Kidney epithelial cell (primary cell): ENCODE results near the gene RPS6KA4. TPM values are rescaled to one million over a fixed set of nuclear protein-coding genes. Genes with fewer than 3 reads are reported as not detected.

Experiments used
- DNase-seq: peaks from one replicate; pipeline ENCODE4 v3.0.0-alpha.2; 2010; ENCODE audit warnings: low read depth
- H3K27me3 ChIP-seq: 2 replicates; pipeline ENCODE4 v1.6.0; 2011; ENCODE audit warnings: low read length; ENCODE audit not compliant: control insufficient read depth, insufficient read depth
- H3K36me3 ChIP-seq: 2 replicates; pipeline ENCODE4 v1.5.1; 2011; ENCODE audit warnings: low read length; ENCODE audit not compliant: control insufficient read depth, insufficient read depth
- H3K4me3 ChIP-seq: 2 replicates; pipeline ENCODE4 v1.5.1; 2011; ENCODE audit warnings: low read depth, mild to moderate bottlenecking, control low read depth, low read length
- total RNA-seq: library from RNA; depleted of rRNA; stranded (reverse); fragments of >200 nt; gene quantifications from 2 replicates; pipeline ENCODE4 v1.2.3, GENCODE V29; 2015
- TF ChIP-seq, protein P1 (sequence below): IDR thresholded peaks from 2 replicates; pipeline ENCODE4 v1.5.1; 2011; ENCODE audit warnings: mild to moderate bottlenecking, moderate library complexity, low read length, control low read depth, inconsistent platforms; ENCODE audit not compliant: insufficient read depth, poor library complexity, severe bottlenecking

RPS6KA4 gene
- total RNA-seq, 1 donor from 2014 or later, result 43.0 TPM

GRCh38 chr11:64356498-64357411 is 2.2 kb upstream of the RPS6KA4 start:
- no peak overlapping the region for H3K4me3 ChIP-seq

DNA sequence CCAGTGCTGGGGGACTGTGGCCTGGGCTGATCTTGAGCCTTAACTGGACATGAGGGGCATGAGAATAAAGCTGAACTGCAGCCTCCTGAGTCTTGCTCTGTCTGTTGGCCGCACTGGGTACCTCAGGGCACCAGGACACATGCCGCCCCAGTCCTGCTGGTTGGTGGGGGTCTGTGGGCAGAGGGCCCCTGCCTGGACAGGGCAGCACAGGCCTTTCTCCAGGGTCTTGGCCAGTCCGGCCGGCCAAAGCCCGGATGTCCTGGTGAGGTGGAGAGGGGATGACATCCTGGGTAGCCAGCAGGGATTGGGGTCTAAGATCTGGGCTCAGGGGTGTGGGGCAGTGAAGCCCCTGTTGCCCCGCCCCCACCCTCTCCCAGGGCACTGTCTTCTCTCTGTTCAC is 1.5 kb upstream of the RPS6KA4 start:
- Histone ChIP-seq H3K4me3 (no peak overlapping the region), H3K27me3 (no peaks in the 10 kb centered on the region), H3K36me3 (no peaks in the 10 kb centered on the region)
- no peak for DNase-seq
- TF ChIP-seq, protein P1, sequence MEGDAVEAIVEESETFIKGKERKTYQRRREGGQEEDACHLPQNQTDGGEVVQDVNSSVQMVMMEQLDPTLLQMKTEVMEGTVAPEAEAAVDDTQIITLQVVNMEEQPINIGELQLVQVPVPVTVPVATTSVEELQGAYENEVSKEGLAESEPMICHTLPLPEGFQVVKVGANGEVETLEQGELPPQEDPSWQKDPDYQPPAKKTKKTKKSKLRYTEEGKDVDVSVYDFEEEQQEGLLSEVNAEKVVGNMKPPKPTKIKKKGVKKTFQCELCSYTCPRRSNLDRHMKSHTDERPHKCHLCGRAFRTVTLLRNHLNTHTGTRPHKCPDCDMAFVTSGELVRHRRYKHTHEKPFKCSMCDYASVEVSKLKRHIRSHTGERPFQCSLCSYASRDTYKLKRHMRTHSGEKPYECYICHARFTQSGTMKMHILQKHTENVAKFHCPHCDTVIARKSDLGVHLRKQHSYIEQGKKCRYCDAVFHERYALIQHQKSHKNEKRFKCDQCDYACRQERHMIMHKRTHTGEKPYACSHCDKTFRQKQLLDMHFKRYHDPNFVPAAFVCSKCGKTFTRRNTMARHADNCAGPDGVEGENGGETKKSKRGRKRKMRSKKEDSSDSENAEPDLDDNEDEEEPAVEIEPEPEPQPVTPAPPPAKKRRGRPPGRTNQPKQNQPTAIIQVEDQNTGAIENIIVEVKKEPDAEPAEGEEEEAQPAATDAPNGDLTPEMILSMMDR, result no peak

More at GRCh38 chr11:64356498-64357411, 2.2 kb upstream of the RPS6KA4 start:
- TF ChIP-seq, protein P1, result peak; percentile 46
- no peak for DNase-seq
- Histone ChIP-seq H3K36me3 (no peaks in the 10 kb centered on the region), H3K27me3 (no peaks in the 10 kb centered on the region)

GRCh38 chr11:64357904-64358535 is 942 bp upstream of the RPS6KA4 start:
- TF ChIP-seq, protein P1, result no peak
- H3K4me3 ChIP-seq, result no peak overlapping the region
- H3K27me3 ChIP-seq, result no peaks in the 10 kb centered on the region
- DNase-seq, result no peak
- H3K36me3 ChIP-seq, result no peaks in the 10 kb centered on the region

GRCh38 chr11:64358536-64358906 is 441 bp upstream of the RPS6KA4 start:
- Histone ChIP-seq H3K4me3 (peak overlapping the region; percentile 74), H3K27me3 (no peaks in the 10 kb centered on the region), H3K36me3 (no peaks in the 10 kb centered on the region)
- TF ChIP-seq, protein P1, result no peak
- DNase-seq, result no peak

DNA sequence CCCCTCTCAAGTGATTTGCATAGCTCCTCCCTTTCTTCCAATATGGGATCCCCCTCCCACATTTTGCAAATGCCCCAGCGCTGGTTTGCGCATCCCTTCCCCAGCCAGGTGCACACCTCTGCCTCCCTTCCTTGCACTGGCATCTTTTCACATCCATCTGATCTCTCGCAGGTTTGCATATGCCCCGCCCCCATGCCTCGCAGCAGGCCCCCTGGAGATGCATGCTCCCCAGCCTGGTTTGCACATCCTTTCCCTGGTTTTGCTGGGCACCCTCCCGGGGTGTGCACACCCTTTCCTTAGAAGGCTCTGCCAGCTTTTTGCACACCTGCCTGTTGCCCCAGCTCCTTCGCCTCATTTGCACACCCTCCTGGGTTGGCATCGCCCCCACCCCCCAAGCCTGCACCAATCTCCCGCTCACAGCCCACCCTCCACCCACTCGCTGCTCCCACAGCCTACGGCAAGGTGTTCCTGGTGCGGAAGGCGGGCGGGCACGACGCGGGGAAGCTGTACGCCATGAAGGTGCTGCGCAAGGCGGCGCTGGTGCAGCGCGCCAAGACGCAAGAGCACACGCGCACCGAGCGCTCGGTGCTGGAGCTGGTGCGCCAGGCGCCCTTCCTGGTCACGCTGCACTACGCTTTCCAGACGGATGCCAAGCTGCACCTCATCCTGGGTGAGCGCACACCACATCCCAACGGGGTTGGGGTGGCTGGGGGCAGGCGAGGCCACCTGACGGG is 917 bp downstream of the RPS6KA4 start:
- no peak for DNase-seq
- H3K4me3 ChIP-seq, result peak overlapping the region; percentile 74
- H3K27me3 ChIP-seq, result no peaks in the 10 kb centered on the region
- TF ChIP-seq, protein P1, result peak; percentile 12
- H3K36me3 ChIP-seq, result no peaks in the 10 kb centered on the region
